ENCODE data around the gene NKPD1. TPM values are rescaled to one million over a fixed set of nuclear protein-coding genes. Genes with fewer than 3 reads are reported as not detected.

Gene NKPD1
- total RNA-seq, 3 donors from 2014 or later (not counting 1 experiment from before 2014, with no cell fraction given) = 0.55 to 1.00 (median 0.66) TPM

DNA sequence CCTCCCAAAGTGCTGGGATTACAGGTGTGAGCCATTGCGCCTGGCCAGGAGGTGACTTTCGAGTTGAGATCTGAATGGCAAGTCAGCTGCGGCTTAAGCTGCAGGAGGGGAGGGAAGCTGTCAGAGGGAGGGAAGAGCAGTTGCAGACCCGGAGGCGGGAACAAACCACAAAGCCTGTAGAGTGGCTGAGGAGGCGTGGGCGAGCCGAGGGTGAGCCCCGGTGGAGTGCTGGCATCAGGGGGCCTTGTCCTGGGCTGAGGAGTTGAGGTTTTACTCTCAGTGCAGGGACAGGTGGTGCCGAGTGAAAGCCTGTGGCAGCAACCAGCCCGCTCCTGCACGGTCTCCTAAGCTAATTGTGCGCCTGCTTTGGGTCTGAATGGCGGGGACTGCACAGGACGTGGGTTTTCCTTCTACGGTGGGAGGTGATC lies 43.6 kb downstream of the NKPD1 start:
- H3K27me3 ChIP-seq (ENCODE audit: control insufficient read depth, insufficient read depth, low read length) = no peaks in the 10 kb centered on the region
- Mint-ChIP-seq H3K9me3 (no peaks in the 10 kb centered on the region), H3K4me1 (peaks cover 32 to 50% of the 10 kb centered on the region in 2 donors), H3K27me3 (ENCODE audit: low read depth in 2 of 2) (no peaks in the 10 kb centered on the region), H3K36me3 (no peaks in the 10 kb centered on the region), H3K4me3 (no peak overlapping the region), H3K27ac (peak overlapping the region in 1 of 2 donors; percentile 59)
- H3K27ac ChIP-seq (ENCODE audit: low read length) = no peak overlapping the region
- TF ChIP-seq, protein P1, sequence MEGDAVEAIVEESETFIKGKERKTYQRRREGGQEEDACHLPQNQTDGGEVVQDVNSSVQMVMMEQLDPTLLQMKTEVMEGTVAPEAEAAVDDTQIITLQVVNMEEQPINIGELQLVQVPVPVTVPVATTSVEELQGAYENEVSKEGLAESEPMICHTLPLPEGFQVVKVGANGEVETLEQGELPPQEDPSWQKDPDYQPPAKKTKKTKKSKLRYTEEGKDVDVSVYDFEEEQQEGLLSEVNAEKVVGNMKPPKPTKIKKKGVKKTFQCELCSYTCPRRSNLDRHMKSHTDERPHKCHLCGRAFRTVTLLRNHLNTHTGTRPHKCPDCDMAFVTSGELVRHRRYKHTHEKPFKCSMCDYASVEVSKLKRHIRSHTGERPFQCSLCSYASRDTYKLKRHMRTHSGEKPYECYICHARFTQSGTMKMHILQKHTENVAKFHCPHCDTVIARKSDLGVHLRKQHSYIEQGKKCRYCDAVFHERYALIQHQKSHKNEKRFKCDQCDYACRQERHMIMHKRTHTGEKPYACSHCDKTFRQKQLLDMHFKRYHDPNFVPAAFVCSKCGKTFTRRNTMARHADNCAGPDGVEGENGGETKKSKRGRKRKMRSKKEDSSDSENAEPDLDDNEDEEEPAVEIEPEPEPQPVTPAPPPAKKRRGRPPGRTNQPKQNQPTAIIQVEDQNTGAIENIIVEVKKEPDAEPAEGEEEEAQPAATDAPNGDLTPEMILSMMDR (IDR thresholded peaks at IDR 0.05) = no peak
- H3K4me3 ChIP-seq (ENCODE audit: low read length) = no peak overlapping the region
- DNase-seq = peak in 1 of 2 donors; percentile 50
- 8% methylated on average over 16 of the region's 16 CpGs for WGBS (ENCODE audit: insufficient coverage)
- ATAC-seq = peak in 2 of 3 donors; percentile 50 to 60
- intact Hi-C loops (cut with micrococcal nuclease) = no loop called here
- H3K9me3 ChIP-seq (ENCODE audit: control insufficient read depth, insufficient read depth, low read length) = no peaks in the 10 kb centered on the region
- no peaks in the 10 kb centered on the region for H3K36me3 ChIP-seq (ENCODE audit: control insufficient read depth, insufficient read depth, low read length)
- H3K4me1 ChIP-seq (ENCODE audit: control insufficient read depth, insufficient read depth, low read length) = peaks cover 53% of the 10 kb centered on the region

DNA sequence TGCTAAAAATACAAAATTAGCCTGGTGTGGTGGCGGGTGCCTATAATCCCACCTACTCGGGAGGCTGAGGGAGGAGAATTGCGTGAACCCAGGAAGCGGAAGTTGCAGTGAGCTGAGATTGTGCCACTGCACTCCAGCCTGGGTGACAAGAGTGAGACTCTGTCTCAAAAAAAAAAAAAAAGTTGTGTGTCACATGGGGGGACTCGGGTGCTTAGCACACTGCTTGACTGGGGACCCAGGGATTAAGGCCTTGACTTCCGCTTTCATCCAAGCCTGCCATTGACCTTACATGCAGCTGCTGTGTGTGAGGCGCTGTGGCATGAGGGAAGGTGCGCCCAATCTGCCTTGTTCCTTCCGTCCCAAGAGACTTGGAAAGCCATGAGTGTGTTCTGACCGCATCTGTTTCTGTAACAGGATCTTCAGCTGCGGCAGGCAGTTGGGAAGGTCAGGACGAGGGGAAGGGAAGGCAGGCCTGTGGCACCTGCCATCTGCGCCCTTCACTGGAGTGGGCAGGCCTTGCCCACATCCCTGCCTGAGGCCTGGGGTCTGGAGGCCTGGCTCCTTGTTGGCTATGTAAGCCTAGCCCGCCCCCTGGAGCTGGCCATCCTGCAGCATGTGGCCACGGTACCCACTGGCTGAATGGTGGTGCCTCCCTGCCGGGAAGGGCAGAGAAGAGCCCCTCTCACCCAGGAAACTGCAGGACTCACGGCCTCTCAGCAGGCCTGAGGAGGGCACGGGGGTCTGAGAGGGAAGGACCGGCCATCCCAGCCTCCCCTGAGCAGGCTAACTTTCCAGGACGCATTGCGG lies 44.8 kb downstream of the NKPD1 start:
- H3K27ac ChIP-seq (ENCODE audit: low read length) = no peak overlapping the region
- no peaks in the 10 kb centered on the region for H3K9me3 Mint-ChIP-seq
- H3K4me1 Mint-ChIP-seq = peaks cover 21 to 40% of the 10 kb centered on the region in 2 donors
- 83% methylated on average over 21 of the region's 21 CpGs for WGBS (ENCODE audit: insufficient coverage)
- TF ChIP-seq, protein P1 (IDR thresholded peaks at IDR 0.05) = no peak
- intact Hi-C loops (cut with micrococcal nuclease) = no loop called here
- no peaks in the 10 kb centered on the region for H3K27me3 Mint-ChIP-seq (ENCODE audit: low read depth in 2 of 2)
- H3K36me3 ChIP-seq (ENCODE audit: control insufficient read depth, insufficient read depth, low read length) = no peaks in the 10 kb centered on the region
- no peaks in the 10 kb centered on the region for H3K9me3 ChIP-seq (ENCODE audit: control insufficient read depth, insufficient read depth, low read length)
- no peak for ATAC-seq
- no peaks in the 10 kb centered on the region for H3K27me3 ChIP-seq (ENCODE audit: control insufficient read depth, insufficient read depth, low read length)
- H3K27ac Mint-ChIP-seq = peak overlapping the region in 1 of 2 donors; percentile 59
- no peak for DNase-seq
- no peaks in the 10 kb centered on the region for H3K36me3 Mint-ChIP-seq
- no peak overlapping the region for H3K4me3 Mint-ChIP-seq
- peaks cover 41% of the 10 kb centered on the region for H3K4me1 ChIP-seq (ENCODE audit: control insufficient read depth, insufficient read depth, low read length)
- H3K4me3 ChIP-seq (ENCODE audit: low read length) = no peak overlapping the region

DNA sequence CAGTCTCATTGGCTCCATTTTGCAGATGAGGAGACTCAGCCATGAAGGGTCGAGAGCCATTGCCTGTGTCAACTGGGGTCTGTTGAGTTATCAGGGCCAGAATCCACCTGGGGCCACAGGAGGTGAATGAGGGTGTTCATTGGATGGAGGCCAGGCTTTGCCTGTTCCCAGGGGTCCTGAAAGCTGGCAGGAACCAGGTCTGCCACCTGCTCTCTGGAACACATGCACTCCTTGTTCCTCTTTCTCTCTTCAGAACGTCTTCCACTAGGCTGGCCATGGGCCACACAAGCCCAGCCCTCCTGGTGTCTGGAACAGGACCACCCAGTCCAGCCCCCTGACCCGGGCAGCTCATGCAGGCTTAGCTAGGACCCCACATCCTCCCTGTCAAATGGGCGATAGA lies 46.7 kb downstream of the NKPD1 start:
- 74% methylated on average over 3 of the region's 4 CpGs for WGBS (ENCODE audit: insufficient coverage)
- ATAC-seq (no peak), DNase-seq (no peak)
- peaks cover 16 to 45% of the 10 kb centered on the region in 2 donors for H3K4me1 Mint-ChIP-seq
- intact Hi-C loops (cut with micrococcal nuclease) = no loop called here
- no peaks in the 10 kb centered on the region for H3K27me3 ChIP-seq (ENCODE audit: control insufficient read depth, insufficient read depth, low read length)
- H3K9me3 ChIP-seq (ENCODE audit: control insufficient read depth, insufficient read depth, low read length) = no peaks in the 10 kb centered on the region
- TF ChIP-seq, protein P1 (IDR thresholded peaks at IDR 0.05) = no peak
- H3K4me3 ChIP-seq (ENCODE audit: low read length) = no peak overlapping the region
- no peaks in the 10 kb centered on the region for H3K36me3 ChIP-seq (ENCODE audit: control insufficient read depth, insufficient read depth, low read length)
- no peak overlapping the region for H3K27ac Mint-ChIP-seq
- no peaks in the 10 kb centered on the region for H3K36me3 Mint-ChIP-seq
- H3K27ac ChIP-seq (ENCODE audit: low read length) = no peak overlapping the region
- peaks cover 33% of the 10 kb centered on the region for H3K4me1 ChIP-seq (ENCODE audit: control insufficient read depth, insufficient read depth, low read length)
- no peak overlapping the region for H3K4me3 Mint-ChIP-seq
- no peaks in the 10 kb centered on the region for H3K9me3 Mint-ChIP-seq
- no peaks in the 10 kb centered on the region for H3K27me3 Mint-ChIP-seq (ENCODE audit: low read depth in 2 of 2)
